OCI-LY7 (cell line): ENCODE data around the gene OIP5.

Source experiments
- CTCF ChIP-seq: fragments of 200-600 bp; sonication (generic); conservative IDR thresholded peaks from 2 replicates; pipeline ENCODE4 v1.5.1; 2014; ENCODE audit warnings: mild to moderate bottlenecking, antibody characterized with exemption, low read length, moderate library complexity, mixed read lengths
- EZH2phosphoT487 ChIP-seq: fragments of 200-600 bp; sonication (generic); IDR thresholded peaks from 2 replicates; pipeline ENCODE4 v1.6.1; 2018; ENCODE audit warnings: low read depth, borderline replicate concordance, mild to moderate bottlenecking, mixed run types, antibody characterized with exemption, low read length, moderate library complexity, mixed read lengths

- TF ChIP-seq CTCF (no peak), EZH2phosphoT487 (no peak)
These were observed 4.2 kb upstream of the OIP5 start for GRCh38 chr15:41336549-41336948.
